Nephron (organoid): Measurements from ENCODE around the gene MRTFB.
"Not testable (repeated sequence)": the region's sequence is repeated elsewhere in the genome, so short reads cannot be mapped to it uniquely, and the experiment has no call there.

Experiments
- H3K27ac Mint-ChIP-seq, 3 experiments: 2 replicates each; pipeline ENCODE4 v1.8.0; 2020; ENCODE audit warnings: mixed read lengths in 3 of 3, mild to moderate bottlenecking in 2 of 3, moderate library complexity in 1 of 3
- H3K27me3 Mint-ChIP-seq: 2 replicates; pipeline ENCODE4 v1.8.0; 2021; ENCODE audit warnings: low read depth, mild to moderate bottlenecking, moderate library complexity, mixed read lengths
- H3K36me3 Mint-ChIP-seq: 2 replicates; pipeline ENCODE4 v1.8.0; 2020; ENCODE audit warnings: low read depth, mixed read lengths
- H3K4me1 Mint-ChIP-seq: 2 replicates; pipeline ENCODE4 v1.8.0; 2020; ENCODE audit warnings: mixed read lengths
- H3K4me3 Mint-ChIP-seq, 3 experiments: 2 replicates each; pipeline ENCODE4 v1.8.0; 2020; ENCODE audit warnings: mild to moderate bottlenecking in 3 of 3, mixed read lengths in 3 of 3, moderate library complexity in 2 of 3
- H3K9me3 Mint-ChIP-seq: 2 replicates; pipeline ENCODE4 v1.8.0; 2020; ENCODE audit warnings: mixed read lengths
- TF ChIP-seq, protein P1 (sequence below), 3 experiments: fragments of 200-600 bp; sonication (generic); IDR thresholded peaks; one replicate each; pipeline ENCODE4 v1.5.0; 2021; ENCODE audit warnings: antibody characterized with exemption in 3 of 3; ENCODE audit not compliant: unreplicated experiment in 3 of 3

Gene MRTFB

GRCh38 chr16:14121872-14122271 is 50.8 kb downstream of the MRTFB start:
- H3K4me1 Mint-ChIP-seq, result peaks cover 24% of the 10 kb centered on the region
- H3K9me3 Mint-ChIP-seq, result peaks cover 5% of the 10 kb centered on the region
- H3K27me3 Mint-ChIP-seq, result no peaks in the 10 kb centered on the region
- no peak overlapping the region for H3K27ac Mint-ChIP-seq
- TF ChIP-seq, protein P1, sequence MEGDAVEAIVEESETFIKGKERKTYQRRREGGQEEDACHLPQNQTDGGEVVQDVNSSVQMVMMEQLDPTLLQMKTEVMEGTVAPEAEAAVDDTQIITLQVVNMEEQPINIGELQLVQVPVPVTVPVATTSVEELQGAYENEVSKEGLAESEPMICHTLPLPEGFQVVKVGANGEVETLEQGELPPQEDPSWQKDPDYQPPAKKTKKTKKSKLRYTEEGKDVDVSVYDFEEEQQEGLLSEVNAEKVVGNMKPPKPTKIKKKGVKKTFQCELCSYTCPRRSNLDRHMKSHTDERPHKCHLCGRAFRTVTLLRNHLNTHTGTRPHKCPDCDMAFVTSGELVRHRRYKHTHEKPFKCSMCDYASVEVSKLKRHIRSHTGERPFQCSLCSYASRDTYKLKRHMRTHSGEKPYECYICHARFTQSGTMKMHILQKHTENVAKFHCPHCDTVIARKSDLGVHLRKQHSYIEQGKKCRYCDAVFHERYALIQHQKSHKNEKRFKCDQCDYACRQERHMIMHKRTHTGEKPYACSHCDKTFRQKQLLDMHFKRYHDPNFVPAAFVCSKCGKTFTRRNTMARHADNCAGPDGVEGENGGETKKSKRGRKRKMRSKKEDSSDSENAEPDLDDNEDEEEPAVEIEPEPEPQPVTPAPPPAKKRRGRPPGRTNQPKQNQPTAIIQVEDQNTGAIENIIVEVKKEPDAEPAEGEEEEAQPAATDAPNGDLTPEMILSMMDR (IDR thresholded peaks at IDR 0.05; ENCODE audit: unreplicated experiment in 3 of 3), result no peak
- peaks cover 18% of the 10 kb centered on the region for H3K36me3 Mint-ChIP-seq
- no peak overlapping the region for H3K4me3 Mint-ChIP-seq

- not testable (repeated sequence) for H3K27me3 Mint-ChIP-seq, H3K27ac Mint-ChIP-seq, H3K4me3 Mint-ChIP-seq, H3K9me3 Mint-ChIP-seq
- Mint-ChIP-seq H3K4me1 (peaks cover 24% of the 10 kb centered on the region), H3K36me3 (peaks cover 18% of the 10 kb centered on the region)
These were observed 51.3 kb downstream of the MRTFB start for GRCh38 chr16:14122430-14122829.

DNA sequence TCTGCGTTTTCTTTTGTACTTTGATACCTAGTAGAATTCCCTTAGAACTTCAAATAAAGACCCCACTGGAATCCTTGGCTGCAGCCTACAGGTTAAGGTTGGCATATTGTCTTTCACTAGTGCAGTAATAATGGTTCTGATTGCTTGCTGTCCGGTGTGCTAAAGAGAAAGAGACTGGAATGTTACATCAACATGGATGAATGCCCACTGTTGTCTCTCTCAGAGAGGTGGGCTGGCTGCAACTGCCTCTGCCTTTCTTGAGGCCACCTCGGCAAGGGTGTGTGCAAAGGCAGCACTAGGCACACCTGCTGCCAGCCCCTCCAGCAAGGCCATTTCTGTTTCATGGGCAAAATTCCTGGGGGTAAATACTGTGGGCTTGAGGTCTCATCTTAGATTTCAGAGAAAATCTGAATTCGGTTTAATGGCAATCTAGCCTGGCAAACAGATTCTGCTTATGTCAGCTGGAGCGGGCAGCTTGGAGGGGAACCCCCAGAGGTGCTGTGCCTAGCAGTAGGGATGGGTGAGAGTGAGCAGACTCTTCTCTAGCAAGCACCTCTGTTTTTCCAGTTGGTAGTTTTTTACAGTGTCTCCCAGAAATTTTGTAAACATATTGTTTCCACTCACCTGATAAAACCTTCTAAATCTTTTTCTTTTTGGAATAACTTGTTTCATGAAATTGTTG is 54.0 kb downstream of the MRTFB start:
- TF ChIP-seq, protein P1 (IDR thresholded peaks at IDR 0.05; ENCODE audit: unreplicated experiment in 3 of 3), result no peak
- no peak overlapping the region for H3K4me3 Mint-ChIP-seq
- peaks cover 5% of the 10 kb centered on the region for H3K9me3 Mint-ChIP-seq
- peaks cover 24% of the 10 kb centered on the region for H3K4me1 Mint-ChIP-seq
- H3K27me3 Mint-ChIP-seq, result no peaks in the 10 kb centered on the region
- peaks cover 19% of the 10 kb centered on the region for H3K36me3 Mint-ChIP-seq
- peak overlapping the region; percentile 50 to 80 (median 78) for H3K27ac Mint-ChIP-seq

DNA sequence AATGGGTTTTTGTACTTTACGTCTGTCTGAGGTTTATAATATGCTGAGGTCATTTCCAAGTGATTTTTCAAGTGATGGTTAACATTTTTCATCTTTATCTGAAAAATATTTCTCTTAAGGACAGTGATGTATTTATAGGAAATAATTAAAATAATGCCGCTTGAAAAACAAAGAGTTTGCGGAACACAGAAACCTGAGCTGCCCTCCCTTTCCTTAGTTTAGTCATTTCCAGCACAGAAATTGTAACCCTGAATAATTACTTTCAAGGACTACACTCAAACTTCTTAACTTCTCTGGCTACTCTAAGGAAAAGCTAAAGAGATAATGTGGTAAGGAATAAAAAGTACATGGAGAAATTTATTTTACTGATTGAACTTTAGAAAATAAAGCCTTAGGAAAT is 54.6 kb downstream of the MRTFB start:
- TF ChIP-seq, protein P1 (IDR thresholded peaks at IDR 0.05; ENCODE audit: unreplicated experiment in 3 of 3), result no peak
- H3K36me3 Mint-ChIP-seq, result peaks cover 21% of the 10 kb centered on the region

GRCh38 chr16:14128097-14128496 is 57.0 kb downstream of the MRTFB start:
- H3K9me3 Mint-ChIP-seq, result peaks cover 4% of the 10 kb centered on the region
- peaks cover 24% of the 10 kb centered on the region for H3K4me1 Mint-ChIP-seq
- peak overlapping the region in 1 of 3 experiments; percentile 30 for H3K27ac Mint-ChIP-seq
- H3K36me3 Mint-ChIP-seq, result peaks cover 20% of the 10 kb centered on the region
- H3K4me3 Mint-ChIP-seq, result no peak overlapping the region
- TF ChIP-seq, protein P1 (IDR thresholded peaks at IDR 0.05; ENCODE audit: unreplicated experiment in 3 of 3), result no peak
- H3K27me3 Mint-ChIP-seq, result no peaks in the 10 kb centered on the region

More for the DNA sequence above, 54.6 kb downstream of the MRTFB start:
- H3K4me3 Mint-ChIP-seq, result no peak overlapping the region
- H3K9me3 Mint-ChIP-seq, result peaks cover 4% of the 10 kb centered on the region
- H3K4me1 Mint-ChIP-seq, result peaks cover 24% of the 10 kb centered on the region
- H3K27me3 Mint-ChIP-seq, result no peaks in the 10 kb centered on the region
- H3K27ac Mint-ChIP-seq, result peak overlapping the region; percentile 50 to 80 (median 78)

- Mint-ChIP-seq H3K27ac (no peak overlapping the region), H3K36me3 (peaks cover 20% of the 10 kb centered on the region), H3K4me3 (no peak overlapping the region), H3K9me3 (peaks cover 4% of the 10 kb centered on the region), H3K27me3 (no peaks in the 10 kb centered on the region), H3K4me1 (peaks cover 22% of the 10 kb centered on the region)
- TF ChIP-seq, protein P1 (IDR thresholded peaks at IDR 0.05; ENCODE audit: unreplicated experiment in 3 of 3), result no peak
These were observed 58.4 kb downstream of the MRTFB start for GRCh38 chr16:14129502-14129901.
